Stimulated activated CD8-positive, alpha-beta memory T cell treated with anti-CD3 and anti-CD28 coated beads, Interleukin-12 subunit alpha, Interleukin-12 subunit beta, amount 100 ng/mL, for 4 hours (primary cell): ENCODE data around the gene FAM222A.

ENCODE experiments used
- DNase-seq: peaks from one replicate; pipeline ENCODE4 v3.0.0-alpha.2; 2020; ENCODE audit warnings: low read depth

FAM222A gene

DNA sequence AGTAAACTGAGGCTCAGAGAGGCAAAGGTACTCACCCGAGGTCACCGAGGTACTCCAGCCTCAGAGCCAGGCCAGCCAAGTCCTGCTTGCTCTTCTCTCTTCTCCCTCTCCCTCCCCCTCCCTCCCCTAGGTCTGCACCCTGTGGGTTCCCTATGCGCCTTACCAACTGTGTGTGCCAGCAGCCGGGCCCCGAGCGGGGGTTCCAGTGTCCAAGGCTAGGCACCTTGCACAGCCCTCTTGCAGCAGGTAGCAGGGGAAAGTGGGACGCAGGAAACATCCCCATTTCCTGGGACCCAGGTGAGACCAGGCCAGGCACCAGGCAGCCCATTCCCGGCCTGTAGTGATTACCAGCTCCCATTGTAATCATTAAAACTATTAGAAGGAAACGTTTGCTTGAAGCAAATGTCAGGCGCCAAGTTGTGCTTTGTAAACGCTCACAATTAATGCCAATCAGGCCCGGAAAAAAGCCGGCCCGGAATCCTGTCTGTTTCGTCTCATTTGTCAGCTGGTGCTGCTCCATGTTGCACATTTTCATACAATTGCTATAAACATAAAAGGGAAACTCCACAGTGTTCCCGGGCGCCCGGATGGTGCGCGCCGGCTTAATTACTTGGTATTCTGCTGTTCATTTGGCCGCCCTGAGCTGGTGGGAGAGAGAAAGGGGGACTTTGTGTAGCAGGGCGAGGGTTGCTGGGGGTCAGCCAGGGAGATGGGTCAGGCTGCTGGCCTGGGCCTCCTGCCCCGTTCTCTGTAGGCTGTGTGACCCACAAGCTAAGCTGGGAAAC is 11.9 kb downstream of the FAM222A start:
- no peak for DNase-seq

DNA sequence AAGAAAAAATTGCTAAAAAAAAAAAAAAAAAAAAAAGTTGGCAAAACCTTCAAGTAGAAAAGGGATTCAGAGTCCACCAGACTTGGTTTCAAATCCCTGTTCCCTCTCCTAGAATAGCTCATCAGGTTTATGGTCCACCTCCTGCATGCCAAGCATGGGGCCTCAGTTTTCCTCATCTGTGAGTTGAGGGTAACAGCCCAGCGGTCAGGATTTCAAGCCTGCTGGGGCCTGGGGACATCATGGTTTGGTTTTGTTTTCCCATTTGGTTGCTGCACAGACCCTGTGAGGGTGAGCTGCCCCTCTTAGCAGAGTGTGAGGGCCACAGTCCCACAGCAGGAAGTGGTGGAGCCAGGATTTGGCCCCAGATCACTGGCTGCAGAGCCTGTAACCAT is 12.5 kb downstream of the FAM222A start:
- no peak for DNase-seq

DNA sequence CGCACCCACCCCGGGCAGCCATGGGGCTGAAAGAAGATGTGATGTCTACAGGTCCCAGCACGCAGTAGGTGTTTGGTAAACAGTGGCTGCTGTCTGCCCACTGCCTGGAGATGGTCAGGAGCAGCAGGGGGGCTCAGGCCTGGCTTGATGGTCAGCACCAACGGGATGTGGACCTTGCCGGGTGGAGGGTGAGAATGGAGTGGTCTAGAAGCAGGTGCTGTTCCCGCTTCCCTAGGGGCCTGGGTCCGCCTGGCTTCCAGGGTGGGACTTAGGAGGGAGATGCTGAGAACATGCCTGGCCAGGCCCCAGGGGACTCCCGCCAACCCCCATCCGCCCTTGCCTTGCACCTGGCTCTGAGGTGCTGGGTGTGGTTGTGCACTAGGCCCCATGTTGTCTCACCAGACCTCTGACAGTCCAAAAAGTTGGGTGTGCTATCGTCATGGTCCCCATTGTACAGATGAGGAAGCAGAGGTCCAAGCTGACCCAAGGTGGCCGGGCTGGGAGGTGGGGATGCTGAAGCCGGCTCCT is 12.9 kb downstream of the FAM222A start:
- DNase-seq: no peak

DNA sequence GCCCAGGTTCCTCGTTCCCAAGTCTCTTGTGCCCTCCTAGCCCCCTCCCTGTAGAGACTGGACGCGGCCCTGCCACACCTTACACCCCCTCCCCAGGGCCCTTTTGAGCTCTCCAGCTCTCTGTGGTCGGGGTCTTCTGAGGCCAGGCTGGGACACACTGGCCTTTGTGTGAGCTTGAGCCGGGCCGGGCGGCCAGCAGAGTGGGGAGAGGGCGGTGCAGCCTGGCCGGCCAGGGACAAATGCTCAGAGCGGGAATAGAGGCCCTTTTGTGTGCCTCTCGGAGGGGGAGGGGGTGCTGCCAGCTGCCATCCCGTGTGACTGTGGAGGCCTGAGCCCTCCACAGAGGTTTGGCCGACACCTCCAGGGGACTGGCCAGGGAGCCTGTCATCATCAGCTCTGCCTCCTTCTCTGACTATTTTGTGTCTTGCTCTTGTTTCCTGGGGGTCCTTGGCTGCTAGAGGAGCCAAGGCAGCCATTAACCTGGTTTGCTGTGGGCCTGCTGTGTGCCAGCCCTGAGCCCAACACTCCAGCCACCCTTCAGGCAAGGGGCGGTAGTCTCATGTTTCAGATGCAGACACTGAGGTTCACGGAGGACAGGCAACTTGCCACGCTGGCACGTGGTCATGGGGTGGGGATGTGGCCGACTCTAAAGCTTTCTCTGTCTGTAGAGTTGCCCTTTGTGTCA is 13.6 kb downstream of the FAM222A start:
- DNase-seq: no peak

DNA sequence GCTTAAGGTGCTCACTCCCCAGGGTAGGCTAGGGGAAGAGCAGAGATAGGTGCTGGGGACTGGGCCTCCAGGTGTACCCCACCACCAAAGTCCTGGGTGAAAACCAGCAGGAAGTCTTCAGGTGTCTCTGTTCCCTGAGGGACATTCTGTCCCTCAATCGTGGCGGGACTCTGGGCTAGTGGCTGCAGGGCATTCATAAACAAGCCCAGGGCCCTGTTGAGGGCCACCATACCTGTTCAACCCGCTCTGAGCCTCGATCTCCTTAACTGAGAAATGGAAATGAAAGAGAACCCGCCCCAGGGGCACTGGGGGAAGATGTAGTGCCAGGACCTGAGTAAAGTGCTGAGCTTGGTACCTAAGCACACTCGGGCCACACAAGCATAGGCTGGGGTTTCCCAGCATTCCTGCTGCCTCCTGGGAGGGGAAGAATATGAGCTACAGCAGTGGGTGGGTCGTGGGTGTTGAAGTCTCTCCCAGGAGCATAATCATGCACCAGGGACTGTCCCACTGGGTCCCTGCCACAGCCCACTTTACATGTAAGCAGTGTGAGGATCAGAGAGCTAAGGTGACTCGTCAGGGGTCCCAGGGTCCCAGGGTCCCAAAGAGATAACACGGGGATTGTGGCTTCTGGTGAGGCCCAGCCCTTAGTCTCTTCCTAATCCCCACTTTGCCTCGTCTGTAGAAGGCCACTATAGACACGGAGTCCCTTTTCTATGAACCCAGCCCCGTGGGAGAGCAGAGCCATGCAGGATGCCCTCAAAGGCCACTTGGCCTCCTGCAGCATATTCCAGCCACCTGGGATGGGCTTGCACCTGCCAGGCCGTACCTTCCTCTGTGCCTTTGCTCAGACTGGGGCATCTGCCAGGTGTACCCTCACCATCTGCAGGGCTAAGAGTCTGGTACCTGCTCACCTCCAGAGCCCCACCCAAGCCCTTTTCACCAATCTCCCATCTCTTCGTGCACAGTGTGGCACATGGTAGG is 14.4 kb downstream of the FAM222A start:
- DNase-seq: no peak

DNA sequence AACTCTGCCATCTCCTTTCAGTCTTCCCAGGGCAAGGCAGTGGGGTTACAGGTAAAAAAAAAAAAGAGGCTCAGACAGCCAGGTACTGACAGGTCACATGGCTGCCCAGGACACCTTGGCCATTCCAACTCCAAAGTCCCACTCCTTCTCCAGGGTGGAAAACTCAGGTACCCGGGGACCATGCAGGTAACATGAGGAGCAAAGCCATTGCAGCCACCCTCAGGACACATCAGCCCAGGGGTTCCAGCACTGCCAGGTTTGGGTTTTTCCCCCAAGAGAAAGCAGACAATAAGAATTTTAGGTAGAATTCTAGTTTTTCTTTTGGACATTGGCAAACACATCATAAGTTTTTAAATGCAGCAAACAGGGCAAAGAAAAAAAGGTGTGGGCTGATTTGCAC is 15.3 kb downstream of the FAM222A start:
- DNase-seq: no peak

DNA sequence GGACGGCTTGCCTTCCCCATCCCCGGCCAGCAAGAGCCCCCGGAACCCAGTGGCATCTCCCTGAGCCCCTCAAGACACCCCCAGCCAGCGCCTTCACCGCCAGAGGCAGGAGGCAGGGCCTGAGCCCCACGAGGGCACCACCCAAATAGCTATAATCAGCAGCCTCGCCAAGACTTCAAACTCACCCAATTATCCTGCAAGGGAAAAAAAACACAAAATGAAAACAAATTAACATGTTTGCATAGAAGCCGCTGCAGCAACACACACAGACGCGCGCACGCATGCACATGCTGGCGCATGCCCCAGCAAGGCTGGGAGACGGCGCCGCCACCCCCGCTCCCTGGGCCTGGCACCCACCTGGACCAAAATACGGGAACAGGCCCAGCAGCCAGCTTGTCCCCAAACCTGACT is 15.8 kb downstream of the FAM222A start:
- DNase-seq: no peak

DNA sequence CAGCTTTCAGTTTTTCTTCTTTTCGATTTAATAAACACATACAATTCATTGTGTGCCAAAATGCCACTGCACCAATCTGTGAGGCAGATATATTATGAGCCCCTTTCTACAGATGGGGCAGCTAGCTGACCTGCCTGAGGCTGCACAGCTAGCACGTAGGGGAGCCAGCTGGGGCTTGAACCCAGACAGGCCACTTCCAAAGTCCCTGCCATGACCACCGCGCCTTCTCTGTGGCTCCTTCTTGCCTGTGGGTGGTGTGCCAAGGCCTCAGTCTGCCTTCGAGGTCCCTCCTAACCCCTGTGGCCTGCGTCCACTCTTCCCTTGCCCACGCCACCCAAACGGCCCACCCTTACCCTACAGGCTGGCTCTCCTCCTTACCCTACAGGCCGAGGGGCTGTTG is 16.2 kb downstream of the FAM222A start:
- no peak for DNase-seq

DNA sequence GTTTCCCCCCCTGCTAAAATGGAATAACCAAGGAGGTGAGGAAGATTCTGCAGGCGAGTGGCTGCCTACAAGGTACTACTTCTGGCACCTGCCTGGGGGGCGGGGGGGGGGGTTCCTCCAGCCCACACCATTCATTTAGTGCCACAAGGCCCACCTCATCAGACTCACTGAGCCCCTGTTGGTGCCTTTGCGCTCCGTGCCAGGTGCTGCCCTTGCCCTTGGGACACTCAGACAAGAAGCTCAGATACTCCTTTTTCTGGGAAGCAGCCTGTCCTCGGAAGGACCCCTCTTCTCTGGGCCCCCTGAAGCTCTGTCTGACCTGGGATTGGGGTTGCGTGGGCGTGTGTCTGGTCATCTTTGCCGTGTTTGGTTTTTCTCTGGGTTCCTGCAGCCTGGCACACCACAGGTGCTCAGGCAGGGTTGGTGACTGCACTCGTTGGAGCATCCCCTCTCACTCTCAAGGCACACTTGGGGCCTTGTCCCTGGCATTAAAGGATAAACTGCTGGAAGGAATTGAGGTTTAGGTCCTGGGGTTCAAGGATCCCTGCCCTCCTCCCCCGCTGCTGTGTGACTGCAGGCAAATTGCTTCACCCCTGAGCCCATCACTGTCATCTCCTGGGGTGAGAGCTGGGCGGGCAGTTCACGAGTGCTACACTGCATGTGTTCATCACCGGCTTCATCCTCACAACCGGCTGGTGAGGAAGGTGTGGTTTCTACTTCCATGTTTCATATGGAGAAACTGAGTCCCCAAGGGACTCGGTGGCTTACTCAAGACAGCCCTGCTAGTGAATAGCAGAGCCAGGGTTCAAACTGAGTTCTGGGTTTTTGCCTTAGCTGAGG is 16.9 kb downstream of the FAM222A start:
- DNase-seq: no peak

DNA sequence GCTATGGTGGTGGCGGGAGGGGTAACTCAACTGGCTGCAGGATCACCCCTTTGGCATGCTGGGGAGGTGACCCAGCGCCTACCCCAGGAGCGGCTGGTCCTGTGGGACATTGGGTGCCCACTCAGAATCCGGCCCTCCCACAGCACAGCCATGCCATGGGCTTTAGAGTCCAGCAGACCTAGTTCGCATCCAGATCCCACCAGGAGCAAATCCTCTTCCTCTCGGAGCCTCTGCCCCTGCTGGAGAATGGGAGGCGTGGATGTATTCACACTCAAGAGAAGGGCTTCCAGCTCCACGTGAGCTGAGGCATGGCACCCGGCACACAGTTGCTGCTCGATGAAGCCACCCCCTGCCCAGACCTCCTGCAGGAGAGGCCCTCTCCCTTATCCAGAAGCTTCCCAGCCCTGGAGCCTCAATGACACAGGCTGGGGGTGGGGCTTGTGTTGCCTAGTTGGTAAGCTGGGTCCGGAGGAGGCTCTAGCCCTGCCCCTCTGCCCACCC is 17.7 kb downstream of the FAM222A start:
- DNase-seq: no peak

DNA sequence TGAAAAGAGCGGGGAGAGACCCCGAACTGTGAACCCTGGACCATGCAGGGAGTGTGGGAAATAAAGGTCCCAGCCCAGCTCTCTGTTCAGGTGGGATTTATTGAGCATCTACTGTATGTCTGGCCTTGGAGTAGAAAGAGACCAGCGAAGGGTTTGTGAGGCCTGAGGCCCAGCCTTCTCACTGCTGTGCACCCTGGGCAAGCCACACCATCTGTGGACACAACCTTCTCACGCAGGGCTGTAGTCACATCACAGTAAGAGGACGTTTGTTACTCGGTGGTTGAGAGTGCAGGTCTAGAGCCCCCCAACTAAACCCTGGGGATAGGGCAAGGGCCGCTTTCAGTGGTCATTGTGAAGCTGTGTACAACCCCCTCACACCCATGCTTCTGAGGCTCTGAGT is 18.2 kb downstream of the FAM222A start:
- DNase-seq: no peak

DNA sequence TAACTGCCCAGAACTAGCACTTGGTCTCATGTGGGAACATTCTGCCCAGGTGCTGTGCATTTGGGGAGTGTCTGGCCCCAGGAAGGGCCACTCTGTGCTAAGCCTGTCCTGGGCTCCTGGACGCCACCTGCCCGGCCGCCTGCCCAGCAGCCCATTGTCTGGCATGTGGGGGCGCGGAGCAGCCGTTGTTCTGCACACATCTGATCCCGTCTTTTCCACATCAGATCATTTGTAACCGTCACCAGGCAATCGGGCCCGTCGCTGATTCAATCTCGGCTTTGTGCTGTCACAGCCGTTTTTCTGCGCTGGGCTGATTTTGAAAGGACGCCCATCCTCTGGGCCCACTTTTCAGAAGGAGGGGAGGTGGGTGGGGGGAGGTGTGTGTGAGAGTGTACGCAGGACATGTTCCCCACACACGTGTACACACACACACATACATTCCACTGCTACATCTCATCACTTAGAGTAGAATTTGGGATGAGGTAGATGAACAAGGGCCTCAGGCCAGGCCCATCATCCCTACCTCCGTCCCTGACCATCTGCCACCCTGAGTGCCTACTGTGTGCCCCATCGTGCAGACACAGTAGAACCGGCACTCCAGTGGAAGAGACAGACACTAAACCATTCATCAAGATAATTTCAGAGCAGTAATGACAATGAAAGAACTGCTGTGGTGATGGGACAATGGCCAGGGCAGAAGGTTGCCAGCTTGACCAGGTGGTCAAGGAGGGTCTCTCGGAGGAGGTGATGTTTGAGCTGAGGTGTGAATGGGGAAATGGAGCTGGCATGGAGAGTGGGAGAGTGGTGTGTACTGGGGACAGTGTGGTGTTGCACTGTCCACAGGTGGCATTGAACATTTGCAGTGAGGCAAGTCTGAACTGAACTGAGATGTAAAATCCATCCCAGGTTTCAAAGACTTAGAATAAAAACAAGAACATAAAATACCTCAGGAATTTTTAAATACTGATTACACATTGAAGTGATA is 19.0 kb downstream of the FAM222A start:
- no peak for DNase-seq

DNA sequence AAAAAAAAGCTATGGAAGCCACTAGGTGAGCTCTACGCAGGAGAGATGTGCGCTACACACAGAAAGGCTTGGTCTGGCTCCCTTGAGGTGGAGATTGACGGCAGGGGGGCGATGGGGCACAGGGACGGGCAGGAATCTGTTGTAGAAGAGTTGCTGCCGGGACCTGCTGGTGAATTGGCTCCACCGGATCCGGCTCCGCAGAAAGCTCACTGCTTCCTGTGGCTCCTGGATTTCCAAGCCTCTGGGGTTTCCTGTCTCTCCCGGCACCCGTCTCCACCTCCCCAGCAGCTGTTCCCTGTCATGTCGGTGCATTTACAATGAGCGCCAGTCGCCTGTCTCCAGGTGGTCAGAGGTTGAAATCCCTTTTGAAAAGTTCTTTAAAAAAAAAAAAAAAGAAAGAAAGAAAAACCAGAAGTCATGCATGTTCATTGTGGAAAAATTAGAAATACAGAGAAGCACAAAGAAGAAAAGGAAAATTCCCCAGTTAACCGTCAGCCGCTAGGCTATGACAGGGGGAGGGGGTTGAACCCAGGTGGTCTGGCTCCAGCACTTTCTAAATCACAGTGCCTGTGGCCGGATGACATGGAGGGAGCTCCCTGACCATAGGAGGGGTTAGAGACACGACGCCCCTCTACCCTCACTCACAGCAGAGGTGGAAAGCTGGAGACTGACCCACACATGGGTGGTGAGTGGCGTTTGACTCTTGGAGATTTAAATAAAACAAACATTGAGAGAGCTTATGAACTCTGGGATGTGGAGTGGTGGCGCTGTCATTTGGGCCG is 20.8 kb downstream of the FAM222A start:
- DNase-seq: no peak

DNA sequence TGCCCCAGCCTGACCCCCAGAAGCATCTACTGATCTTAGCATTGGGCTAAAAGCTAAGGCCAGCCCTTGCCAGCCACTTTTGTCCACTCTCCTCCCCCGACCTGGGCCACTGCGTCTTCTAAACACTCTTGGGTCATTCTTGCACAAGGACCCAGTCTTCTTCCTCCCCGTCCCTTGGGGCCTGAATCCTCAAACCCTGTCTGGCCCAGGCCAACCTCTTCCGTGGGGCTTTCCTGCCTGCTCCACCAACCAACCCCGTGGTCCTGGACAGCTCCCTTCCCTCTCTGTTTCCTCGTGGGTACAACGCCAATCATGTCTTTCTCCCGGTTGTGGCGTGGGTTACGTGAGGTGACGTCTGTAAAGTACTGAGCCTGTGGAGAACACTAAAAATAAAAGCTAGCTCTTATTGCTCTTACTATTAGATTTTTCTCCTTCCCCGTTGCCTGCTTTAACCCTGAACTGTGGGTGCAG is 21.5 kb downstream of the FAM222A start:
- no peak for DNase-seq

DNA sequence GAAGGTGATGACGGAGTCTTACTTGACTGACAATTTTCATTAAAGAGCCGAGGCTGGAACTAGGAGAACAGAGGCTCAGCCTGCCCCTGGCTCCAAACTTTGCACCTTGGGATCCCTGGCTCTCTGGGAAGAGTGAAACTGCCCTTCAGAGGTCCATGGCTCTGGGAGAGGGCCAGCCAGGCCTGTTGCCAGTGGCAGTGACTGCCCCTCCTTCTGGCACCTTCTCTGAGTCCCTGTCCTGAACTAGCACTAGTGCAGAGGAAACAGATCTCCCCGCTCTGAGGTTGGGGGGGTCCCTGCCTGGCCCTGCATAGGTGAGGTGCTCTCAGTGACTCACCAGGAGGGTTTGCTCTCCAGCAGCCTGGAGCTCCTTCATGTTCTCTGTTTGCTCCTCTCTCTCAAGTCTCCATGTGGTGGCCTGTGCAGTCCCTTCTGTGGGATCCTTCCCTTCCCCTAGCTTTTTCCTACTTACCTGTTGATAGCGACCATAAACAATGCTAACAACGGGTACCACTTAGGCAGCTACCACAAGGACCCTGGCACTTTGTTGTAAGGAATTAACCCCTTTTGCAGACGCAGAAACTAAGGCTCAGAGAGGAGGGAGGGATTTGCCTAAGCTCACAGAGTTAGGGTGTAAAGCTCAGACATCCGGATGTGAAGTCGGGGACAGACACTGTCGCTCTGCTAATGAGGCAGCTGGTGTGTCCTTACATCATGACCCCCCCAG is 22.4 kb downstream of the FAM222A start:
- no peak for DNase-seq

DNA sequence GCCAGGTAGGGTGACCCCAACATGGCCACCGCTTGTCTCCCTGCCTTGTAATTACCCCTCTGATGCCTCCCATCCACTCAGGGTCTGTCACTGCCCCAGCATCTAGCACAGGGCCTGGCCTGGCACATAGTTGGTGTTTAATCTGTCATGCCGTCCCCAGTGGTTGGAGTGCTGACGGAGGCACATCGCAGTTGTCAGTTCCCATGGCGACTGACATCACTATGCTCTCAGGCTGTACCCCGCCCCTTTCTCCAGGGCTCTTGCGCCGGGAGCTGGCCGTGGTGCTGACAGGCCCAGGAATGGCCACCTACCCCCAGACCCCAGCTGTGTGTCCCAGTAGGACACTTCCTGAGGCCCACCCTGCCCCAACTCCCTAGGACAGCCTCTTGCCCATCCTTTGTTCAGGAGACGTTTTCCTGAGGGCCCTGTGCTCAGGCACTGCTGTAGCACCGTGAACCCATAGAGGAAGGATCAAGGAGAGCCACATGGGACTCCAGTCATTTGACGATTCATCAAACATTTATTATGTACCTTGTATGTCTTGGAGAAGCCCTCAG is 23.0 kb downstream of the FAM222A start:
- no peak for DNase-seq

DNA sequence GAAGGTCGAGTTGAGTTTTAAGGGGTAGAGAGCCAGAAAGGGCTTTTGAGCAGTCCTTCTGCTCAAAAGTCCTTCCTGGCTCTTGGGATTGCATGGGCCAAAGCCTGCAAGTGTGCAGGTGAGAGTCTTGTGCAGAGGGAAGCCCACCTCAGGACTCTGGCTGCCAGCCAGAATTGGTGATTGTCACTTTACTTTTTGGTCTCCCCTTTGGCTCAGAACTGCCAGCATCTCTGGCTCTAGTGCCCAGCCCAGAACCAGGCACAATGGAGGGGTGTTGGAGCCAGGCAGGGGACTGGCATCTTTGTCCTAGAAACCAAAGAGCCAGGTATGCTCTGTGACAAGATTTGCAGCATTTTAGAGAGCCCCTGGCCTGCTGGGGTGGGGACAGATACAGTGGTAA is 23.5 kb downstream of the FAM222A start:
- DNase-seq: no peak

DNA sequence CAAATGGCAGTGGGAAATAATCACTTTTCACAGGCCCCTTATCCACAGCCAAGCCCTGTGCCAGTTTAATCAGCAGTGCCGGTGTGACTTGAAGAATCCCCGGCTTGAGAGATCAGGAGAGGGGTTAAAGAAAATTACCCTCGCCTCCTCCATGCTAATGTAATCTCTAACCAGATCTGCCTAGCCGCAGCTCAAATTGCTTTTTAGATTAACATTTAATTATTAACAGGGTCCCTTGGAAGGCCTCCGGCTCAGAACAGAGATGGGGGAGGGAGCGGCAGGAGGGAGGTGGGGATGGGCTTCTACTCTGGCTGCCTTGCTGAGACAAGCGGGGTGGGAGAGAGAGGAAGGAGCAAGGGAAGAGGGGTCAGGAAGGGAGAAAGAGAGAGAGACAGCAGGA is 24.0 kb downstream of the FAM222A start:
- DNase-seq: no peak
